AG04450 (cell line): ENCODE results near the gene CCNY. TPM values are rescaled to one million over a fixed set of nuclear protein-coding genes. Genes with fewer than 3 reads are reported as not detected.

Experiments used
- CTCF ChIA-PET: fragments of 300-600, 350-600 bp; formaldehyde crosslinking; extraction: SDS; loops from one replicate; lab custom pipeline; 2022; ENCODE audit warnings: antibody characterized with exemption, inconsistent platforms; lab: Charles Lee
- POLR2A ChIA-PET: fragments of 350-600 bp; formaldehyde crosslinking; extraction: SDS; loops from one replicate; lab custom pipeline; 2021; ENCODE audit warnings: antibody characterized with exemption, inconsistent platforms; lab: Yijun Ruan, JAX
- DNase-seq: peaks from one replicate; pipeline ENCODE4 v3.0.0-alpha.2; 2011; ENCODE audit warnings: low read depth, low spot score
- H3K27ac ChIP-seq: one replicate; pipeline ENCODE4 v1.5.1; 2012; ENCODE audit warnings: low read depth, low read length, control low read depth
- H3K27me3 ChIP-seq: one replicate; pipeline ENCODE4 v1.6.0; 2012; ENCODE audit warnings: low read length; ENCODE audit not compliant: control insufficient read depth, insufficient read depth
- H3K4me3 ChIP-seq: 2 replicates; pipeline ENCODE4 v1.5.1; 2011; ENCODE audit warnings: mild to moderate bottlenecking, low read depth, low read length, control low read depth
- H3K9me3 ChIP-seq: 2 replicates; pipeline ENCODE4 v1.5.1; 2012; ENCODE audit warnings: low read length; ENCODE audit not compliant: control insufficient read depth, insufficient read depth
- polyA plus RNA-seq: library from polyadenylated mRNA; depleted of rRNA; stranded (reverse); fragments of >200 nt; gene quantifications from 2 replicates; pipeline ENCODE4 v1.2.3, GENCODE V29; 2011
- TF ChIP-seq, protein P1 (sequence below): IDR thresholded peaks from 2 replicates; pipeline ENCODE4 v1.5.1; 2011; ENCODE audit warnings: low read depth, low read length, control low read depth, inconsistent platforms

Gene CCNY
- polyA plus RNA-seq, 1 experiment = 90.2 TPM

DNA sequence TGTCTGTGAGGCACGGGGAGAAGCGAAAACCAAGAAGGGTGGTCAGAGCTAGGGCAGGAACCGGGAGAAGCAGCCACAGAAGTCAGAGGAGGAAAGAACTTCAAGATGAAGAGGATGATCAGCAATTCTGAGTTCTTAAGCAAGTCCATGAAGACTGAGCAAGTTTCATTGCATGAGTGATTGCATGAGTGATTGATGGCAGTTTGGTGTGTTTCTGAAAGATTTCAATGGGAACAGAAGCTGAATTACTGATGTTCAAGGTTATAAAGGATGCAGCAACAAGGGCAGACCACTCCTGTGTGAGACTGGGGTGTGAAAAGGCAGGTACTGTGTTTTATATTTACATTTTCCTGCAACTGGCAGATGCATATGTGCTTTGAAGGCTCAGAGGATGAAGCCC is 35.4 kb downstream of the CCNY start:
- Histone ChIP-seq H3K27ac (no peak overlapping the region), H3K4me3 (no peak overlapping the region), H3K27me3 (no peaks in the 10 kb centered on the region), H3K9me3 (no peaks in the 10 kb centered on the region; the same call in 1 of the 2 replicates)
- TF ChIP-seq, protein P1, sequence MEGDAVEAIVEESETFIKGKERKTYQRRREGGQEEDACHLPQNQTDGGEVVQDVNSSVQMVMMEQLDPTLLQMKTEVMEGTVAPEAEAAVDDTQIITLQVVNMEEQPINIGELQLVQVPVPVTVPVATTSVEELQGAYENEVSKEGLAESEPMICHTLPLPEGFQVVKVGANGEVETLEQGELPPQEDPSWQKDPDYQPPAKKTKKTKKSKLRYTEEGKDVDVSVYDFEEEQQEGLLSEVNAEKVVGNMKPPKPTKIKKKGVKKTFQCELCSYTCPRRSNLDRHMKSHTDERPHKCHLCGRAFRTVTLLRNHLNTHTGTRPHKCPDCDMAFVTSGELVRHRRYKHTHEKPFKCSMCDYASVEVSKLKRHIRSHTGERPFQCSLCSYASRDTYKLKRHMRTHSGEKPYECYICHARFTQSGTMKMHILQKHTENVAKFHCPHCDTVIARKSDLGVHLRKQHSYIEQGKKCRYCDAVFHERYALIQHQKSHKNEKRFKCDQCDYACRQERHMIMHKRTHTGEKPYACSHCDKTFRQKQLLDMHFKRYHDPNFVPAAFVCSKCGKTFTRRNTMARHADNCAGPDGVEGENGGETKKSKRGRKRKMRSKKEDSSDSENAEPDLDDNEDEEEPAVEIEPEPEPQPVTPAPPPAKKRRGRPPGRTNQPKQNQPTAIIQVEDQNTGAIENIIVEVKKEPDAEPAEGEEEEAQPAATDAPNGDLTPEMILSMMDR = no peak
- CTCF ChIA-PET = no interaction called here
- POLR2A ChIA-PET = no interaction called here
- no peak for DNase-seq

DNA sequence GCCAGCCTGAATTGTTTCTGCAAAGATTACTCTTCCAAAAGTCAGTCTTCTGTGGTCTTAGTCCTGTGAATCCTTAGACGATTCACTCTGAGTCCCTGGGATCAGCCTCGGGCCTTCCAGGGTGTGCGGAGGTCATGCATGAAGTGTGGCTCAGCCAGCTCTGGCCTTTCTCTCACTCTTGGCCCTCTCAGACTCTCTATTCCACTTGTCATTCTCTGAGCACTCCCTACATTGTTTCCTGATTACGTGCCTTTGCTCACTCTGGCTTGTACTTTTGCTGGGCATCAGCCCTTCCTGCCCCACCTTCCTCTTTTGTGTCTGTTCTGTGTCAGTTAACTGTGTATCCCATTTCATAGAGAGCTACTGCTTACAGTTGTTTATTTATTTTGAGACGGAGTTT is 36.0 kb downstream of the CCNY start:
- POLR2A ChIA-PET = no interaction called here
- H3K27me3 ChIP-seq = no peaks in the 10 kb centered on the region
- H3K4me3 ChIP-seq = no peak overlapping the region
- DNase-seq = no peak
- CTCF ChIA-PET = no interaction called here
- no peaks in the 10 kb centered on the region; the same call in 1 of the 2 replicates for H3K9me3 ChIP-seq
- no peak overlapping the region for H3K27ac ChIP-seq
- TF ChIP-seq, protein P1 = no peak

DNA sequence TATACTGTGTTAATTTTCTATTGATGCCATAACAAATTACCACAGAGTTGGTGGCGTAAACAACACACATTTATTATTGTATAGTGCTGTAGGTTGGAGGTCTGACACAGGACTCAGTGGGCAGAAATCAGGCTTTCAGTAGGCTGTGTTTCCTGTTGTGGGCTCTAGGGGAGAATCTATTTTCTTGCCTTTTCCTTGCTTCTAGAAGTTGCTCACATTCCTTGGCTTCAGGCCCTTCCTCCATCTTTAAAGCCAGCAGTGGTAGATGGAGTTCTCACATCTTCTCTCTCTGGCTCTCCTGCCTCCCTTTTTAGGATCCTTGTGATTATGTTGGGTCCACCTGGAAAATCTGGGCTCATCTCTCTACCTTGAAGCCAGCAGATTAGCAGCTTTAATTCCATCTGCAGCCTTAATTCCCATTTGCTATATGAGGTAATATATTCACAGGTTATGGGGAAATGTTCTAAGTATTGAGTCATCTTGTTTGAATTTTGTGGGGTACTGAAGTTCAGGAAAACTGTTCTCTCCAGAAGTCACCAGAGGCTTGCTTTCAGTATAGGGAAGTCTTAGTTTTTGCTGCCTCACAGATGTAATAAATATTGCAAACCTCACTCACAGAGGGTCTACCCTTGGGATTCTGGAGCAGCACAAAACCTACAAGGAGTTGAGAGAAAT is 38.9 kb downstream of the CCNY start:
- CTCF ChIA-PET = interaction anchor here (0.6 to 1.4 kb wide), 2 partner anchors 26 to 38 kb away, joined by 3 to 4 read pairs; no protein-coding TSS in a partner anchor
- H3K27ac ChIP-seq = no peak overlapping the region
- POLR2A ChIA-PET = no interaction called here
- no peak overlapping the region for H3K4me3 ChIP-seq
- TF ChIP-seq, protein P1 = 0 out of 2 replicates have a peak, but pooled peaks have one; percentile 18
- H3K27me3 ChIP-seq = no peaks in the 10 kb centered on the region
- DNase-seq = no peak
- no peaks in the 10 kb centered on the region; the same call in 1 of the 2 replicates for H3K9me3 ChIP-seq

DNA sequence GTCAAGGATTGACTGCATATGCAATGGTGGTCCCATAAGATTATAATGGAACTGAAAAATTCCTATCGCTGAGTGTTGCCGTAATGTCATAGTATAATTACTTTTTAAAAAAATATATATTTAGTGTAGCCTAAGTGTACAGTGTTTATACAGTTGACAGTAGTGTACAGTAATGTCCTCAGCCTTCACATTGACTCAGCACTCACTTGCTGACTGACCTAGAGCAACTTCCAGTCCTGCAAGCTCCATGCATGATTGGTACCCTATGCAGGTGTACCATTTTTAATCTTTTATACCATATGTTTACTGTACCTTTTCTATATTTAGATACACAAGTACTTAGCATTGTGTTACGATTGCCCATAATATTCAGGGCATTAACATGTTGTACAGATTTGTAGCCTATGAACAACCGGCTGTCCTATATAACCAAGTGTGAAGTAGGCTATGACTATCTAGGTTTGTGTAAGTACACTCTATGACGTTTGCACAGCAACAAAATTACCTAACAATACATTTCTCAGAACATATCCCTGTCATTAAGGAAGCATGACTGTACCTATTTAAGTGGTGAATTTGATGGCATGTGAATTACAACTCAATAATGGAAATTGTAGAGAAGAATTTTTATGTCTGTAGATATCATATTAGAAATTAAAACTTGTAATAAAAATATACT is 40.9 kb downstream of the CCNY start:
- no peak overlapping the region for H3K27ac ChIP-seq
- no peaks in the 10 kb centered on the region; the same call in 1 of the 2 replicates for H3K9me3 ChIP-seq
- no peak overlapping the region for H3K4me3 ChIP-seq
- CTCF ChIA-PET = no interaction called here
- no peaks in the 10 kb centered on the region for H3K27me3 ChIP-seq
- TF ChIP-seq, protein P1 = no peak
- no peak for DNase-seq
- POLR2A ChIA-PET = no interaction called here
